GM23338 (cell line): ENCODE measurements around the gene SLC25A30. TPM values are rescaled to one million over a fixed set of nuclear protein-coding genes. Genes with fewer than 3 reads are reported as not detected.

Source experiments
- CREB1 ChIP-seq: fragments of 250-450 bp; sonication (Bioruptor Pico); IDR thresholded peaks from 2 replicates; pipeline ENCODE4 v1.5.0; 2020; ENCODE audit warnings: low read depth, mild to moderate bottlenecking, moderate library complexity
- NANOG ChIP-seq: IDR thresholded peaks from 2 replicates; pipeline ENCODE4 v1.6.1; 2016; ENCODE audit warnings: antibody characterized with exemption, borderline replicate concordance
- ZNF462 ChIP-seq: fragments of 250-450 bp; sonication (Bioruptor Pico); IDR thresholded peaks from 2 replicates; pipeline ENCODE4 v1.5.0; 2020; ENCODE audit warnings: mild to moderate bottlenecking, moderate library complexity
- polyA plus RNA-seq: library from polyadenylated mRNA; unstranded; fragments of >200 nt; fragmentation: Nextera tagmentation; extraction: Ambion mirVana; gene quantifications from 2 replicates; pipeline ENCODE4 v1.2.1, GENCODE V29; 2016
- total RNA-seq: library from RNA; depleted of rRNA; stranded (reverse); fragments of >200 nt; shearing (Covaris generic); gene quantifications from 2 replicates; pipeline ENCODE4 v1.2.3, GENCODE V29; 2014
- TF ChIP-seq, protein P1 (sequence below): IDR thresholded peaks from one replicate; pipeline ENCODE4 v1.6.1; 2018; ENCODE audit warnings: antibody characterized with exemption; ENCODE audit not compliant: unreplicated experiment

The SLC25A30 gene
- total and polyA plus RNA-seq, 2 experiments from 2014 or later, result 2.0 to 7.5 TPM

DNA sequence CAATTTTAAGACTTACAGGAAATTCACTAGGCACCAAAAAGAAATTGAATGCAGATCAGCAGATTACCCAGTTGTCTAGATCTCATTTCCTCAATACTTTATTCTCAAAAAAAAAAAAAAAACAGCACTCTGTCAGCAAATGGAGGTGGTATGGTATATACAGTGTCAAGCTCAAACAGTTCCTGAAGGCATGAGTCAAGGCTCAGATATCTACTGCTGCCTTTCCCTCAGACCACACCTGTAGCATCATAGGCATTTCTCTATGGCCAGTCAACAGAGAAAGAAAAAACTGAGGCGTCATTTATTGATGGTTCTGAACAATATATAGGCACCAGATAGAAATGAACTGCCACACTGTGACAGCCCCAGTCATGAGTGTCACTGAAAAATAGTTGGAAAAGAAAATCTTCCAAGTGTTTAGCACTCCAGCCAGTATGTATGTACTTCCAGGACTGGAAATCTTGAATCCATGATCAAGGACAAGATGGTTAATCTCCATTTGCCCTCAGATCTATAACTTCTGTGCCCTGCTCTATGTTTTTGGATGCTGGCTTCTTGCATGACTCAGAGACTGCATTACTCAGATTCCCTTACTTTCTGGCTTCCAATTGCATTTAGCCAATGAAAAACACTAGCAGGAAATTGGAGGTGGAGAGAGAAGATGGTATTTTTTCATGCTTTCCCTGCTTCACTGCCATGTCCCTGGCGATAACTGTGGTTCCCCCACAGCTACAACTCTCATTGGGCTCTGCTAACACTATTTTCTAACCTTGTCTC lies 38.2 kb upstream of the SLC25A30 start (continued):
- TF ChIP-seq ZNF462 (CRISPR knock-in tag) (no peak), NANOG (no peak), CREB1 (CRISPR knock-in tag) (no peak)
- TF ChIP-seq, protein P1, sequence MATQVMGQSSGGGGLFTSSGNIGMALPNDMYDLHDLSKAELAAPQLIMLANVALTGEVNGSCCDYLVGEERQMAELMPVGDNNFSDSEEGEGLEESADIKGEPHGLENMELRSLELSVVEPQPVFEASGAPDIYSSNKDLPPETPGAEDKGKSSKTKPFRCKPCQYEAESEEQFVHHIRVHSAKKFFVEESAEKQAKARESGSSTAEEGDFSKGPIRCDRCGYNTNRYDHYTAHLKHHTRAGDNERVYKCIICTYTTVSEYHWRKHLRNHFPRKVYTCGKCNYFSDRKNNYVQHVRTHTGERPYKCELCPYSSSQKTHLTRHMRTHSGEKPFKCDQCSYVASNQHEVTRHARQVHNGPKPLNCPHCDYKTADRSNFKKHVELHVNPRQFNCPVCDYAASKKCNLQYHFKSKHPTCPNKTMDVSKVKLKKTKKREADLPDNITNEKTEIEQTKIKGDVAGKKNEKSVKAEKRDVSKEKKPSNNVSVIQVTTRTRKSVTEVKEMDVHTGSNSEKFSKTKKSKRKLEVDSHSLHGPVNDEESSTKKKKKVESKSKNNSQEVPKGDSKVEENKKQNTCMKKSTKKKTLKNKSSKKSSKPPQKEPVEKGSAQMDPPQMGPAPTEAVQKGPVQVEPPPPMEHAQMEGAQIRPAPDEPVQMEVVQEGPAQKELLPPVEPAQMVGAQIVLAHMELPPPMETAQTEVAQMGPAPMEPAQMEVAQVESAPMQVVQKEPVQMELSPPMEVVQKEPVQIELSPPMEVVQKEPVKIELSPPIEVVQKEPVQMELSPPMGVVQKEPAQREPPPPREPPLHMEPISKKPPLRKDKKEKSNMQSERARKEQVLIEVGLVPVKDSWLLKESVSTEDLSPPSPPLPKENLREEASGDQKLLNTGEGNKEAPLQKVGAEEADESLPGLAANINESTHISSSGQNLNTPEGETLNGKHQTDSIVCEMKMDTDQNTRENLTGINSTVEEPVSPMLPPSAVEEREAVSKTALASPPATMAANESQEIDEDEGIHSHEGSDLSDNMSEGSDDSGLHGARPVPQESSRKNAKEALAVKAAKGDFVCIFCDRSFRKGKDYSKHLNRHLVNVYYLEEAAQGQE, result no peak
